Astrocyte (in vitro differentiated cells and primary cell): ENCODE data around the gene ATXN1. TPM values are rescaled to one million over a fixed set of nuclear protein-coding genes. Genes with fewer than 3 reads are reported as not detected.

Experiments used
- DNase-seq: peaks from one replicate; pipeline ENCODE4 v3.0.0-alpha.2; 2010; ENCODE audit warnings: low read depth
- FAIRE-seq: peaks from 2 replicates; lab custom pipeline; 2011; peaks lifted over from hg19 to GRCh38; lab: Jason Lieb, UNC
- H2AFZ ChIP-seq: 2 replicates; pipeline ENCODE4 v1.6.0; 2012; ENCODE audit warnings: low read depth, low read length, inconsistent platforms
- H3K27ac ChIP-seq: 2 replicates; pipeline ENCODE4 v1.5.1; 2011; ENCODE audit warnings: low read depth, low read length, inconsistent platforms
- H3K27me3 ChIP-seq: 2 replicates; pipeline ENCODE4 v1.6.0; 2011; ENCODE audit warnings: low read length, inconsistent platforms; ENCODE audit not compliant: insufficient read depth
- H3K36me3 ChIP-seq: 2 replicates; pipeline ENCODE4 v1.5.1; 2011; ENCODE audit warnings: low read length, inconsistent platforms; ENCODE audit not compliant: insufficient read depth
- H3K4me1 ChIP-seq: 2 replicates; pipeline ENCODE4 v1.5.1; 2011; ENCODE audit warnings: low read length, inconsistent platforms; ENCODE audit not compliant: insufficient read depth
- H3K4me2 ChIP-seq: 2 replicates; pipeline ENCODE4 v1.6.0; 2012; ENCODE audit warnings: low read length, inconsistent platforms
- H3K4me3 ChIP-seq: 2 replicates; pipeline ENCODE4 v1.5.1; 2011; ENCODE audit warnings: low read depth, mild to moderate bottlenecking, low read length, inconsistent platforms; ENCODE audit not compliant: insufficient read depth
- H3K79me2 ChIP-seq: 2 replicates; pipeline ENCODE4 v1.6.0; 2012; ENCODE audit warnings: mild to moderate bottlenecking, low read length, inconsistent platforms; ENCODE audit not compliant: insufficient read depth
- H3K9ac ChIP-seq: 2 replicates; pipeline ENCODE4 v1.6.0; 2012; ENCODE audit warnings: mild to moderate bottlenecking, low read length, inconsistent platforms
- H3K9me3 ChIP-seq: 2 replicates; pipeline ENCODE4 v1.5.1; 2012; ENCODE audit warnings: low read depth, mild to moderate bottlenecking, low read length, inconsistent platforms; ENCODE audit not compliant: insufficient read depth
- H4K20me1 ChIP-seq: 2 replicates; pipeline ENCODE4 v1.6.0; 2012; ENCODE audit warnings: low read length, inconsistent platforms; ENCODE audit not compliant: insufficient read depth
- H3K27ac Mint-ChIP-seq: one replicate; pipeline ENCODE4 v1.8.0; 2021; ENCODE audit warnings: mild to moderate bottlenecking, mixed read lengths; ENCODE audit not compliant: unreplicated experiment
- H3K27me3 Mint-ChIP-seq: one replicate; pipeline ENCODE4 v1.8.0; 2021; ENCODE audit warnings: low read depth, mixed read lengths; ENCODE audit not compliant: unreplicated experiment
- H3K36me3 Mint-ChIP-seq: one replicate; pipeline ENCODE4 v1.8.0; 2021; ENCODE audit warnings: low read depth, mixed read lengths; ENCODE audit not compliant: unreplicated experiment
- H3K4me1 Mint-ChIP-seq: one replicate; pipeline ENCODE4 v1.8.0; 2021; ENCODE audit warnings: low read depth, mixed read lengths; ENCODE audit not compliant: unreplicated experiment
- H3K4me3 Mint-ChIP-seq: one replicate; pipeline ENCODE4 v1.8.0; 2021; ENCODE audit warnings: mild to moderate bottlenecking, moderate library complexity, mixed read lengths; ENCODE audit not compliant: unreplicated experiment
- H3K9me3 Mint-ChIP-seq: one replicate; pipeline ENCODE4 v1.8.0; 2021; ENCODE audit warnings: mild to moderate bottlenecking, mixed read lengths; ENCODE audit not compliant: unreplicated experiment
- CTCF ChIP-seq: IDR thresholded peaks from 2 replicates; pipeline ENCODE4 v1.5.1; 2011; ENCODE audit warnings: low read depth, mild to moderate bottlenecking, inconsistent platforms, low read length, moderate library complexity; ENCODE audit not compliant: insufficient read depth
- EZH2 ChIP-seq: IDR thresholded peaks from 2 replicates; pipeline ENCODE4 v1.6.1; 2012; ENCODE audit warnings: mild to moderate bottlenecking, low read length, inconsistent platforms; ENCODE audit not compliant: insufficient read depth
- total RNA-seq: library from RNA; stranded (reverse); gene quantifications from 2 replicates; pipeline ENCODE4 v1.2.1, GENCODE V29; 2021

Gene ATXN1
- total RNA-seq, 1 donor from 2014 or later = 70.9 TPM

DNA sequence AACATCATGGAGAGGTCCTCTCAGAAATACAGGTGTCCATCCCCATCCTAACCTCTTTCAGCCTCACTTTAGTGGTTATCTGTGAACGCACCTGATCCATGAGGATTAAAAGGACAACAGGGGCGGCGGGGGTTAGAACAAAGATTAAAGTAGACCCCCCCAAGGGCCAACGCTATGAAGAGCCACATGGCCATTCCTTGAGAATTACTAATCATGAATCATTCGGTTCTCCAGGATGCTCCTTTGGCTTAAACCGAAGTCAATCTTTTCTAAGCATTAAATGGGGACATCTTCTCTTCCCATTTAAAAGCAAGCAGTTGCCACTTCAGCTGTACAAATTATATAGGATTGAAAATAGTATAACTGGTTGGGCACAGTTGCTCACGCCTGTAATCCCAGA lies 310.4 kb downstream of the ATXN1 start:
- no peak overlapping the region for H3K4me3 Mint-ChIP-seq
- Histone ChIP-seq H3K9ac (peak overlapping the region; percentile 66), H3K36me3 (no peaks in the 10 kb centered on the region), H3K9me3 (no peaks in the 10 kb centered on the region), H3K4me1 (peaks cover 12% of the 10 kb centered on the region), H3K27ac (peak overlapping the region; percentile 97), H2AFZ (no peak overlapping the region), H3K79me2 (no peaks in the 10 kb centered on the region), H3K4me3 (peak overlapping the region; percentile 6), H3K4me2 (peak overlapping the region; percentile 75), H3K27me3 (no peaks in the 10 kb centered on the region), H4K20me1 (peaks cover 4% of the 10 kb centered on the region)
- H3K4me1 Mint-ChIP-seq = peaks cover 29% of the 10 kb centered on the region
- H3K27me3 Mint-ChIP-seq = no peaks in the 10 kb centered on the region
- FAIRE-seq (no peak), DNase-seq (peak; percentile 61)
- H3K27ac Mint-ChIP-seq = peak overlapping the region; percentile 91
- TF ChIP-seq CTCF (no peak), EZH2 (no peak)
- H3K9me3 Mint-ChIP-seq = peaks cover 3% of the 10 kb centered on the region
- H3K36me3 Mint-ChIP-seq = peaks cover 8% of the 10 kb centered on the region

DNA sequence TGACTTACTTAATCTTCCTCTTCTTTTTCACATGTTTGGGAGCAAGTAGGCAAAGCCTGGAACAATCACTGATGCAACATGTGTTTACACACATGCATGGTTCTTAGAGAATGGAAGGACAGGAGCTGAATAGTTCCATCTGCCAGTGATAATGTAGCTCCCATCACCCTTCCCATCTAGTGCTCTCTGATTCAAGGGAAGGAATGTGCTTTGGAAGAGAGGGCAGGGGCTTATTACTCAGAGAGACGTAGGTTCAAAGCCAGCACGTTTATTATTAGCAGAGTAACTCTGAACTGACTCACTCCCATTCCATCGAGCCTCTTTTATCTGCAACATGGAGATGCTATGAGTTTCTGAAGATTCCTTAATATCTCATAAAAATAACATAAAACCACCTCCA lies 311.0 kb downstream of the ATXN1 start:
- H3K27me3 Mint-ChIP-seq = no peaks in the 10 kb centered on the region
- Histone ChIP-seq H3K4me1 (peaks cover 12% of the 10 kb centered on the region), H4K20me1 (peaks cover 4% of the 10 kb centered on the region), H3K4me2 (peak overlapping the region; percentile 75), H3K4me3 (peak overlapping the region; percentile 6), H3K9ac (peak overlapping the region; percentile 66), H3K79me2 (no peaks in the 10 kb centered on the region), H3K27me3 (no peaks in the 10 kb centered on the region), H2AFZ (no peak overlapping the region), H3K27ac (peak overlapping the region; percentile 97), H3K36me3 (no peaks in the 10 kb centered on the region), H3K9me3 (no peaks in the 10 kb centered on the region)
- DNase-seq = peak; percentile 93
- peaks cover 29% of the 10 kb centered on the region for H3K4me1 Mint-ChIP-seq
- TF ChIP-seq CTCF (no peak), EZH2 (no peak)
- peak overlapping the region; percentile 91 for H3K27ac Mint-ChIP-seq
- no peak overlapping the region for H3K4me3 Mint-ChIP-seq
- FAIRE-seq = peak; percentile 98
- H3K36me3 Mint-ChIP-seq = peaks cover 6% of the 10 kb centered on the region
- no peaks in the 10 kb centered on the region for H3K9me3 Mint-ChIP-seq

GRCh38 chr6:16446273-16446672 lies 315.0 kb downstream of the ATXN1 start:
- Histone ChIP-seq H3K36me3 (no peaks in the 10 kb centered on the region), H4K20me1 (no peaks in the 10 kb centered on the region), H3K9ac (no peak overlapping the region), H3K27me3 (no peaks in the 10 kb centered on the region), H2AFZ (no peak overlapping the region), H3K9me3 (no peaks in the 10 kb centered on the region), H3K4me2 (no peak overlapping the region), H3K4me3 (no peak overlapping the region), H3K79me2 (peaks cover 4% of the 10 kb centered on the region), H3K4me1 (peaks cover 9% of the 10 kb centered on the region), H3K27ac (no peak overlapping the region)
- no peak overlapping the region for H3K27ac Mint-ChIP-seq
- peaks cover 9% of the 10 kb centered on the region for H3K36me3 Mint-ChIP-seq
- no peak for TF ChIP-seq CTCF
- H3K27me3 Mint-ChIP-seq = no peaks in the 10 kb centered on the region
- DNase-seq (no peak), FAIRE-seq (no peak)
- no peaks in the 10 kb centered on the region for H3K9me3 Mint-ChIP-seq
- H3K4me1 Mint-ChIP-seq = peaks cover 26% of the 10 kb centered on the region
- no peak overlapping the region for H3K4me3 Mint-ChIP-seq
